Neural progenitor cell (in vitro differentiated cells): Measurements from ENCODE around the gene TFPI2.

Source experiments
- EZH2 ChIP-seq: fragments of 200-600 bp; sonication (generic); IDR thresholded peaks from 2 replicates; pipeline ENCODE4 v1.6.1; 2017; ENCODE audit warnings: antibody characterized with exemption, mild to moderate bottlenecking, moderate library complexity
- EZH2phosphoT487 ChIP-seq: fragments of 200-600 bp; sonication (generic); IDR thresholded peaks from 2 replicates; pipeline ENCODE4 v1.6.1; 2017; ENCODE audit warnings: antibody characterized with exemption
- TF ChIP-seq, protein P1 (sequence below): fragments of 200-600 bp; sonication (generic); IDR thresholded peaks from 2 replicates; pipeline ENCODE4 v1.5.1; 2017; ENCODE audit warnings: antibody characterized with exemption, mild to moderate bottlenecking

DNA sequence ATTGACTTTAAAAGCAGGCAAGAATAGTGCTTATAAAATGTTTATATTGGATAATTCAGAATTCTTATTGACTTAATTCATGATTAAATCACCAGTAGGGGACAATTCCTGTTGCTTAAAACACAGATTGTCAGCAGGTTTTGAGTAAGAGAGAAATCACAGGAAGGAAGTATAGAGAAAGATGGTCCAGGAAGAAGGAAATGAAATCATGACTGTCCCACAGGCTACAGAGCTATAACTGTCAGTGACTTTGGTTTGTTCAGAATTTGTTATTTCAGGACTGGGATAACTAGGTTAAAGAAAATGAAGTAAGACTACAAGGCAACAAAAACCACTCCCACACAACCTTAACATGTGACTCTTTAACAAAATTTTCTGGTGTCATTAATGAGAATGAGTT lies 22.6 kb upstream of the TFPI2 start:
- TF ChIP-seq, protein P1, sequence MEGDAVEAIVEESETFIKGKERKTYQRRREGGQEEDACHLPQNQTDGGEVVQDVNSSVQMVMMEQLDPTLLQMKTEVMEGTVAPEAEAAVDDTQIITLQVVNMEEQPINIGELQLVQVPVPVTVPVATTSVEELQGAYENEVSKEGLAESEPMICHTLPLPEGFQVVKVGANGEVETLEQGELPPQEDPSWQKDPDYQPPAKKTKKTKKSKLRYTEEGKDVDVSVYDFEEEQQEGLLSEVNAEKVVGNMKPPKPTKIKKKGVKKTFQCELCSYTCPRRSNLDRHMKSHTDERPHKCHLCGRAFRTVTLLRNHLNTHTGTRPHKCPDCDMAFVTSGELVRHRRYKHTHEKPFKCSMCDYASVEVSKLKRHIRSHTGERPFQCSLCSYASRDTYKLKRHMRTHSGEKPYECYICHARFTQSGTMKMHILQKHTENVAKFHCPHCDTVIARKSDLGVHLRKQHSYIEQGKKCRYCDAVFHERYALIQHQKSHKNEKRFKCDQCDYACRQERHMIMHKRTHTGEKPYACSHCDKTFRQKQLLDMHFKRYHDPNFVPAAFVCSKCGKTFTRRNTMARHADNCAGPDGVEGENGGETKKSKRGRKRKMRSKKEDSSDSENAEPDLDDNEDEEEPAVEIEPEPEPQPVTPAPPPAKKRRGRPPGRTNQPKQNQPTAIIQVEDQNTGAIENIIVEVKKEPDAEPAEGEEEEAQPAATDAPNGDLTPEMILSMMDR = no peak
- TF ChIP-seq EZH2 = no peak
- TF ChIP-seq EZH2phosphoT487 = no peak
